Erythroblast (primary cell): Measurements from ENCODE around the gene TNNT2.

Experiments used
- GATA1 ChIP-seq: IDR thresholded peaks from 2 replicates; pipeline ENCODE4 v1.6.1; 2011; ENCODE audit warnings: low read depth, mild to moderate bottlenecking, control low read depth, low read length, moderate library complexity
- POLR2A ChIP-seq: IDR thresholded peaks from 2 replicates; pipeline ENCODE4 v1.6.1; 2011; ENCODE audit warnings: mild to moderate bottlenecking, low read length

DNA sequence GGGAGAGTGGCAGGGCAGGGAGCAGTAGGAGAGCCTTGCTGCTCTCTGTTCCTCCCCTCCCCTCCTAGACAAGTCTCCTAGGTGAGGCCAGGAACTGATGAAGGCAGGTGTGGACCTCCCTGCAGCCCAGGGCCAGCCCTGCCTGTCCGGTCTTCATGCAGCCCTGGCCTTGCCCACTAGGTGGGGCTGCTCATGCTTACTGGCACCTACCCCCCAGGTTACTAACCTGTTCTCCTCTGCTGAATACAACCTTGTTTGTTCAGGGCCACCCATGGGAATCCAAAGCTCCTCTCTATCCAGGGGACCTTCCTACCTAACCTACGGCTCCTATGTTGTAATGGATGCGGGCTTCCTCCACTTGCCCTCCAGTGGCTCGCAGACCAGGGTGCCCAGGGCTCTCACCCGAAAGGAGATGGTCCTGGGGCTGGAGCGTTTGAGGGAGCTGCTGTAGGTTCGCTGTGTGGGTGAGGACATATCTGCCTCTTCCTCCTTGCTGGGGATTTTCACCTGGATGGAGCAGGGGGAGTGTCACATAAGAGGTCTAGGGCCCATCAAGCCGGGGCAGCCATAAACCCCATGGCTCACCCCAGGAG is 7.9 kb upstream of the TNNT2 start:
- TF ChIP-seq POLR2A (no peak), GATA1 (no peak)
